ACHN (cell line): ENCODE results near the gene ACR.
"Not testable (repeated sequence)": the region's sequence is repeated elsewhere in the genome, so short reads cannot be mapped to it uniquely, and the experiment has no call there.

Source experiments
- DNase-seq: peaks from one replicate; pipeline ENCODE4 v3.0.0-alpha.2; 2015
- in situ Hi-C: cut with HindIII; loops from 2 replicates; pipeline ENCODE4 v1.10.0; 2017; ENCODE audit warnings: low sequenced_read_pairs, low pct_ligation_motif_present, low pct_unique_long_range_greater_than_20kb

Gene ACR

GRCh38 chr22:50747521-50747920, 9.5 kb downstream of the ACR start:
- DNase-seq, in situ Hi-C loops: not testable (repeated sequence)

DNA sequence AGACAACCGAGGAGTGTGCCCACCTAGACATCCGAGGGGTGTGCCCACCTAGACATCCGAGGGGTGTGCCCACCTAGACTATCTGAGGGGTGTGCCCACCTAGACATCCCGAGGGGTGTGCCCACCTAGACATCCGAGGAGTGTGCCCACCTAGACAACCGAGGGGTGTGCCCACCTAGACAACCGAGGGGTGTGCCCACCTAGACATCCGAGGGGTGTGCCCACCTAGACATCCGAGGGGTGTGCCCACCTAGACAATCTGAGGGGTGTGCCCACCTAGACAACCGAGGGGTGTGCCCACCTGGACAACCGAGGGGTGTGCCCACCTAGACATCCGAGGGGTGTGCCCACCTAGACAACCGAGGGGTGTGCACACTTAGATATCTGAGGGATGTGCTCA, 10.6 kb downstream of the ACR start:
- in situ Hi-C loops, DNase-seq: not testable (repeated sequence)

GRCh38 chr22:50749302-50750074, 11.5 kb downstream of the ACR start:
- DNase-seq, in situ Hi-C loops: not testable (repeated sequence)

GRCh38 chr22:50755251-50755650, 17.2 kb downstream of the ACR start:
- in situ Hi-C loops, result not testable (repeated sequence)

GRCh38 chr22:50756406-50756805, 18.4 kb downstream of the ACR start:
- DNase-seq, in situ Hi-C loops: not testable (repeated sequence)

More at GRCh38 chr22:50755251-50755650, 17.2 kb downstream of the ACR start:
- DNase-seq, result not testable (repeated sequence)

- DNase-seq, result peak; percentile 16
- in situ Hi-C loops, result not testable (repeated sequence)
Observed at GRCh38 chr22:50756949-50757491, 19.0 kb downstream of the ACR start.

DNA sequence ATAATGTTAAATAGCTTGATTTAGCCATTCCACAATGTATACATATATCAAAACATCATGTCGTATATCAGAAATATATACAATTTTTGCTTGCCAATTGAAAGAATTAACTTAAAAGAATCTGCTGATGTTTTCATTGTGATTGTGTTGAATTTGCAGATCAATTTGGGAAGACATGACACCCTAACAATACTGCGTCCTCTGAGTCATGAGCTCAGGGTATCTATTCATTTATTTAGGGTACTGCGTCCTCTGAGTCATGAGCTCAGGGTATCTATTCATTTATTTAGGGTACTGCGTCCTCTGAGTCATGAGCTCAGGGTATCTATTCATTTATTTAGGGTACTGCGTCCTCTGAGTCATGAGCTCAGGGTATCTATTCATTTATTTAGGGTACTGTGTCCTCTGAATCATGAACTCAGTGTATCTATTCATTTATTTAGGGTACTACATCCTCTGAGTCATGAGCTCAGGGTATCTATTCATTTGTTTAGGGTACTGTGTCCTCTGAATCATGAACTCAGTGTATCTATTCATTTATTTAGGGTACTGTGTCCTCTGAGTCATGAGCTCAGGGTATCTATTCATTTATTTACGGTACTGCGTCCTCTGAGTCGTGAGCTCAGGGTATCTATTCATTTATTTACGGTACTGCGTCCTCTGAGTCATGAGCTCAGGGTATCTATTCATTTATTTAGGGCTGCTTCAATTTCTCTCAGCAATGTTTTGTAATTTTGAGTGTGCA, 21.8 kb downstream of the ACR start:
- in situ Hi-C loops, result not testable (repeated sequence)
- peak; percentile 14 for DNase-seq

DNA sequence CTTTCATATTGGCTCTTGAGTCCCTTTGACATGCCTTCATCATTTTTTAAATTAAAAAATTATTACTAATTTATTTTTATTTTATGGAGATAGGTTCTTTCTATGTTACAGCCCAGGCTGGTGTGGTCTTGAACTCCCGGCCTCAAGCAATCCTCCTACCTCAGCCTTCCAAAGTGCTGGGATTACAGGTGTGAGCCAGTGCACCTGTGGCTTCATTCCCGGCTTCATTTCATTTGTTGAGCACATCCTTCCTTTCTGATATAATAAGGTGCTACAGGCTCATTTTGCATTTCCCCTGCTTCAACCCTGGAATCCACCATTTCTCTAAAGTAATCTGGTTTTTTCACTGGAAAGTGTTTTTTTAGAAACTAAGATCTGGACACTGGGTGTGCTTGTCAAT, 23.8 kb downstream of the ACR start:
- DNase-seq, in situ Hi-C loops: not testable (repeated sequence)

- in situ Hi-C loops, DNase-seq: not testable (repeated sequence)
Observed at GRCh38 chr22:50764288-50764687, 26.3 kb downstream of the ACR start.

GRCh38 chr22:50775132-50775531, 37.1 kb downstream of the ACR start:
- DNase-seq, result peak; percentile 47
- in situ Hi-C loops, result not testable (repeated sequence)

DNA sequence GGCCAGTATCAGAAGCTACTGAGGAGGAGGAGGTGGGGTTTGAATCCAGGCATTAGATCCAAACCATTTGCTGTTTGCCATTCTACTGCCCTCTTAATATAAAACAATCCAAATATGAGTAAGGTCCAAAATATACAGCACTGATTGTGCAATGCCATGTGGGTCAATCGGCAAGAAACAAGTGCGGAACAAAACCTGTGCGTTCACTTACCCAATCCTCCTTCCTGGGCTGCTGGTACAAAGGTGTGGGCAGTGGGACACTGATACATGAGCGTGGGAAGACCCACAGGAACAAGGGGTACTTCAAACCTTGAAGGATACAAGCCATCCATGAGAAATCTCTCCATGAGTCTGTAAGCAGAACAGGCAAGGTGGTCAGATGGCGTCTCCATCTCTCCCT, 39.6 kb downstream of the ACR start:
- DNase-seq, in situ Hi-C loops: not testable (repeated sequence)

DNA sequence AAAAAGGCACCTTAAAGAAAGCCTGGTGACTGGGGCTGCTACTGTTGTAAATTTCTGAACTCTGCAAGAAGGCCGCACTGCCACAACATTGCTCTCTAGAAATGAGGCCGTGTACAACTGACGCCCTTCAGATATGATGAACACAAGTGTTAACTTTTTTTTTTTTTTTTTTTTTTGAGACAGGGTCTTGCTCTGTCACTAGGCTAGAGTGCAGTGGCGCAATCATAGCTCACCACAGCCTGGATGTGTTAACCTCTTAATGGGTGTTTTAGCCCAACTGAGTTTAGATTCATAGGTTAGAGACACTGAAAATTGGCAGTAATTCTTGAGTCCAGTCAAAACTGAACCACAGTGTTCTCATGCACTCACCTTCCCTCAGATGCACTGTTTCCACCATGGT, 42.2 kb downstream of the ACR start:
- in situ Hi-C loops, DNase-seq: not testable (repeated sequence)

DNA sequence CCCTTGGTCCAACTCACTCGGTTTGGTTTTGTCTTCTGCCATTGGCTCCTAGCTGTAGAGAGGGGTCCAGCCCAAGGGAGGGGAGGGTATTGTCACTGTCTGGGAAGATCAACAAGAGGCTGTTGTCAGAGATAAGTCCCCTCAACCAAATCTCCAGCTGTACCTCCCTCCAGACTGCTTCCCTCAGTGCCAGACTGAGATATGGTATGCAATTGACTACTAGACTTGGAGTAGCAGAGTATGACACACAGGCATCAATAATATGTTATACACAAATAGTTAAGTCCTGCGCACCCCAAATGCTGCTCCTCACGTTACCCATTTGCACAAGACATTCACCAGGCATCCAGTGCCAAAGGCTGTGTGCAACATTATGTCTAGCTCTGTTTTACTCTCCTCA, 44.2 kb downstream of the ACR start:
- DNase-seq, in situ Hi-C loops: not testable (repeated sequence)

DNA sequence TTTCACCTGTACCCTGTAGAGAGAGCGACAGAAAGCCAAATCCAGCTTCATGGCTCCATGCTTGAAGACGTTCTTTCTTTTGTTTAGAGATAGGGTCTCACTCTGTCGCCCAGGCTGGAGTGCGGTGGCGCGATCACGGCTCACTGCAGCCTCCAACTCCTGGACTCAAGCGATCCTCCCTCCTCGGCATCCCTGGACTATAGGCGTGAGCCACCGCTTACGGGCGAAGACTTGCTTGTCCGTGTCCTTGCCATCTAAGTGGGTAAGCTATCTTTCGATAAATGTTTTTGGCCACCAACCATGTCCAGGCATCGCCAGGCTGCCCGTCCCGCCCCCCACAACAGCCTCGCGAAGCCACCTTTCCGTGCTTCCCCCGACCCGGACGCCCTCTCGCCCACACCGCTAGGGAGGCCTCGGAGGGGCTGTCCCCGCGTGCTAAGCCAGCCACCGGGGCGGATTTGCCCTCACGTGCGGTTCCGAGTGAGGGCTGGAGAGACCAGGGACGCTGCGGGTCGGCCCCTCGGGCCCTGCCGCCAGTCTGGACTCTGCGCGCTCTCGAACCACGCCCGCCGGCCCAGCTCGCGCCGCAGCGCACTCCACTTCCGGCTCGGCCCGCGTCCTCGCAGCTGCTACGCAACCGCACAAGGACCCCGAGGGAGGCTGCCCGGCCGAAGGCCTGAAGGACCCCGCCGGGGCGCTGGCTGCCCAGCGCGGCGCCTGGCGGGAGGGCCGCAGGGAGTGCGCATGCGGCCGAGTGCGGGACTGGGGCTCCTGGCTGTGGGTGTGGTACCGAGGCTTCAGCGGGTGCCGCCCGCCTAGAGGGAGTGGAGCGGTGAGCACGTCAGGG, 45.3 kb downstream of the ACR start, which contains the start of gene RABL2B:
Gene RABL2B (minus strand): TSS at position 604 of the 847 bp plus-strand sequence. CDS start 1,342 bp downstream, outside the sequence.
- in situ Hi-C loops, result not testable (repeated sequence)
- peak; percentile 84 for DNase-seq

DNA sequence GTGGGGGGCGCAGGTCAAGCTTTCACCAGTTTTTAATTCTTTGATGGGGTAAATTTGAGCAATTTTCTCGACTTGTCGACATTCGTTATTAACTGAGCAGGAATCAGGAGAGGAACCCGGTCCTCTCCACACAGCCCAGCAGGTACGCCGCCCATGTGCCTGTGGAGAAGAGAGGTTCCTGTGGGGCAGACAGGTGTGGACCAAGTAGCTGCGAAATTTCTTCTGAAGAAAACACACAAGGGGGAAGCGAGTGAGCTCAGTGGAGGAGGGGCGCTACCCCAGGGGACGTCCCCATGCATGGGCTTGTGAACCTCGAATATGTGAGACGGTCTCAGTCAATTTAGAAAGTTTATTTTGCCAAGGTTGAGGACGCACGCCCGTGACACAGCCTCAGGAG, 45.9 kb downstream of the ACR start:
- in situ Hi-C loops, DNase-seq: not testable (repeated sequence)

GRCh38 chr22:50785289-50785688, 47.3 kb downstream of the ACR start:
- DNase-seq, in situ Hi-C loops: not testable (repeated sequence)

- in situ Hi-C loops, DNase-seq: not testable (repeated sequence)
Observed at GRCh38 chr22:50786936-50787335, 48.9 kb downstream of the ACR start.
